Liver (tissue), 9 donors: Measurements from ENCODE around the gene PHF23. TPM values are rescaled to one million over a fixed set of nuclear protein-coding genes. Genes with fewer than 3 reads are reported as not detected.

ENCODE experiments used
- DNase-seq: peaks from one replicate; pipeline ENCODE4 v3.0.0-alpha.2; 2017; ENCODE audit warnings: low spot score
- H3K27ac ChIP-seq, 2 donors: one replicate each; pipeline ENCODE4 v1.7.0; 2013; ENCODE audit warnings: inconsistent platforms in 2 of 2, low read length in 2 of 2, control low read depth in 1 of 2, low read depth in 1 of 2, mild to moderate bottlenecking in 1 of 2
- H3K27me3 ChIP-seq, 4 donors: one replicate each; pipeline versions ENCODE4 v1.6.1 to v1.7.0; 2013; ENCODE audit warnings: low read length in 3 of 4, inconsistent platforms in 1 of 4, mild to moderate bottlenecking in 1 of 4, moderate library complexity in 1 of 4; ENCODE audit not compliant: control insufficient read depth in 4 of 4, insufficient read depth in 4 of 4
- H3K36me3 ChIP-seq, 4 donors: one replicate each; pipeline versions ENCODE4 v1.6.1 to v1.7.0; 2013; ENCODE audit warnings: low read length in 3 of 4, mild to moderate bottlenecking in 3 of 4, low read depth in 1 of 4, moderate library complexity in 1 of 4; ENCODE audit not compliant: control insufficient read depth in 4 of 4, insufficient read depth in 3 of 4
- H3K4me1 ChIP-seq, 4 donors: one replicate each; pipeline versions ENCODE4 v1.6.1 to v1.7.0; 2013; ENCODE audit warnings: low read length in 3 of 4, mild to moderate bottlenecking in 3 of 4, moderate library complexity in 1 of 4; ENCODE audit not compliant: control insufficient read depth in 4 of 4, insufficient read depth in 4 of 4
- H3K4me3 ChIP-seq, 3 donors: one replicate each; pipeline versions ENCODE4 v1.6.1 to v1.7.0; 2013; ENCODE audit warnings: low read length in 3 of 3, control low read depth in 1 of 3, low read depth in 1 of 3, mild to moderate bottlenecking in 1 of 3
- H3K9ac ChIP-seq, 2 donors: one replicate each; pipeline ENCODE4 v1.7.0; 2013; ENCODE audit warnings: low read length in 2 of 2, mild to moderate bottlenecking in 2 of 2, moderate library complexity in 2 of 2, control low read depth in 1 of 2, low read depth in 1 of 2
- H3K9me3 ChIP-seq, 4 donors: one replicate each; pipeline versions ENCODE4 v1.6.1 to v1.7.0; 2013; ENCODE audit warnings: low read length in 3 of 4; ENCODE audit not compliant: control insufficient read depth in 4 of 4
- ATF3 ChIP-seq: IDR thresholded peaks from 2 replicates; pipeline ENCODE4 v1.6.1; 2016; ENCODE audit warnings: antibody characterized with exemption
- CTCF ChIP-seq: fragments of 150-350 bp; IDR thresholded peaks from 2 replicates; pipeline ENCODE4 v1.5.1; 2017; ENCODE audit warnings: improper control_type of control experiment, low read depth, low read length; ENCODE audit not compliant: missing input control
- FOXA1 ChIP-seq: IDR thresholded peaks from 2 replicates; pipeline ENCODE4 v1.6.1; 2016; ENCODE audit warnings: antibody characterized with exemption
- FOXA2 ChIP-seq: IDR thresholded peaks from 2 replicates; pipeline ENCODE4 v1.6.1; 2016; ENCODE audit warnings: antibody characterized with exemption
- HNF4A ChIP-seq, 2 donors: conservative IDR thresholded peaks; 2 replicates each; pipeline ENCODE4 v1.6.1; 2016; ENCODE audit warnings: antibody characterized with exemption in 2 of 2, mild to moderate bottlenecking in 2 of 2
- JUND ChIP-seq, 2 donors: IDR thresholded peaks; 2 replicates each; pipeline ENCODE4 v1.6.1; 2016; ENCODE audit warnings: antibody characterized with exemption in 2 of 2
- MAX ChIP-seq: IDR thresholded peaks from 2 replicates; pipeline ENCODE4 v1.6.1; 2016; ENCODE audit warnings: antibody characterized with exemption
- REST ChIP-seq: IDR thresholded peaks from 2 replicates; pipeline ENCODE4 v1.6.1; 2016; ENCODE audit warnings: antibody characterized with exemption, mild to moderate bottlenecking
- RXRA ChIP-seq, 2 donors: IDR thresholded peaks; 2 replicates each; pipeline ENCODE4 v1.6.1; 2017 to 2018; ENCODE audit warnings: antibody characterized with exemption in 2 of 2, mild to moderate bottlenecking in 1 of 2
- TAF1 ChIP-seq: conservative IDR thresholded peaks from 2 replicates; pipeline ENCODE4 v1.6.1; 2016; ENCODE audit warnings: antibody characterized with exemption, mild to moderate bottlenecking
- YY1 ChIP-seq: IDR thresholded peaks from 2 replicates; pipeline ENCODE4 v1.6.1; 2016; ENCODE audit warnings: antibody characterized with exemption, mild to moderate bottlenecking
- ZBTB33 ChIP-seq: IDR thresholded peaks from 2 replicates; pipeline ENCODE4 v1.6.1; 2016; ENCODE audit warnings: antibody characterized with exemption
- WGBS: extraction: QIAGEN DNeasy Blood & Tissue Kit; methylation state at CpG from one replicate; pipeline ENCODE4 v1.1.7; 2013; 5-methylcytosine and 5-hydroxymethylcytosine counted together
- polyA plus RNA-seq, 2 donors: library from polyadenylated mRNA; stranded (reverse) in 1 of 2; unstranded in 1 of 2; fragments of 200-250 nt in 1 of 2; fragments of >200 nt in 1 of 2; fragmentation: Nextera tagmentation in 1 of 2; extraction: Ambion mirVana in 1 of 2; gene quantifications; one replicate each; pipeline versions ENCODE4 v1.2.1 to v1.2.3, GENCODE V29; 2013 to 2015
- total RNA-seq, 2 donors: library from RNA; depleted of rRNA; stranded (reverse); fragments of >200 nt; gene quantifications; one replicate each; pipeline ENCODE4 v1.2.3, GENCODE V29; 2014
- donor health status: healthy.
- donor health status: healthy.
- donor health status: healthy.
- donor health status: healthy.
- donor health status: healthy.

The PHF23 gene
- total and polyA plus RNA-seq, 4 donors: 14.0 to 18.3 (median 15.2) TPM

GRCh38 chr17:7191069-7191468, 48.2 kb downstream of the PHF23 start:
- H3K9ac ChIP-seq: no peak overlapping the region
- H3K36me3 ChIP-seq: peaks cover 0 to 5% (median under 1%) of the 10 kb centered on the region in 4 donors
- WGBS: 95% methylated on average over 12 of the region's 12 CpGs

GRCh38 chr17:7190276-7190917, 48.9 kb downstream of the PHF23 start:
- no peak overlapping the region for H3K4me3 ChIP-seq
- H3K9ac ChIP-seq: no peak overlapping the region
- no peaks in the 10 kb centered on the region for H3K9me3 ChIP-seq
- H3K27ac ChIP-seq: no peak overlapping the region
- 91% methylated on average over 14 of the region's 14 CpGs for WGBS
- DNase-seq: no peak
- H3K4me1 ChIP-seq: peaks cover 0 to 3% (median 0%) of the 10 kb centered on the region in 4 donors
- H3K27me3 ChIP-seq: no peaks in the 10 kb centered on the region
- peaks cover 0 to 3% (median 0%) of the 10 kb centered on the region in 4 donors for H3K36me3 ChIP-seq
- TF ChIP-seq CTCF (no peak), ZBTB33 (no peak), YY1 (no peak), TAF1 (no peak), MAX (no peak), FOXA2 (no peak), ATF3 (no peak), RXRA (IDR thresholded peaks at IDR 0.05) (no peak), HNF4A (conservative IDR thresholded peaks at IDR 0.05) (no peak), JUND (IDR thresholded peaks at IDR 0.05) (no peak)

More at GRCh38 chr17:7191069-7191468, 48.2 kb downstream of the PHF23 start:
- no peaks in the 10 kb centered on the region for H3K9me3 ChIP-seq
- H3K27ac ChIP-seq: no peak overlapping the region
- H3K27me3 ChIP-seq: no peaks in the 10 kb centered on the region
- no peak for TF ChIP-seq FOXA1
- TF ChIP-seq RXRA (IDR thresholded peaks at IDR 0.05): no peak
- no peak for TF ChIP-seq REST
- no peak for TF ChIP-seq JUND (IDR thresholded peaks at IDR 0.05)
- TF ChIP-seq CTCF: no peak
- no peak for TF ChIP-seq ATF3
- H3K4me3 ChIP-seq: no peak overlapping the region
- no peak for DNase-seq
- H3K4me1 ChIP-seq: peaks cover 0 to 3% (median 0%) of the 10 kb centered on the region in 4 donors
